HepG2 (cell line): ENCODE data around the gene EWSR1.

ENCODE experiments used
- ELF3 ChIP-seq: IDR thresholded peaks from 2 replicates; pipeline ENCODE4 v1.6.1; 2016; ENCODE audit warnings: missing genetic modification reagents, missing compliant biosample characterization
- EZH2 ChIP-seq: conservative IDR thresholded peaks from 2 replicates; pipeline ENCODE4 v1.6.1; 2012; ENCODE audit warnings: mild to moderate bottlenecking, low read depth, low read length, moderate library complexity
- MYC ChIP-seq: sonication (generic); formaldehyde crosslinking; IDR thresholded peaks from 2 replicates; pipeline ENCODE4 v1.9.0; 2021; ENCODE audit warnings: missing genetic modification reagents, borderline replicate concordance
- TF ChIP-seq, protein P1 (sequence below): sonication (generic); formaldehyde crosslinking; conservative IDR thresholded peaks from 2 replicates; pipeline ENCODE4 v1.4.0; 2020; ENCODE audit warnings: missing genetic modification reagents

DNA sequence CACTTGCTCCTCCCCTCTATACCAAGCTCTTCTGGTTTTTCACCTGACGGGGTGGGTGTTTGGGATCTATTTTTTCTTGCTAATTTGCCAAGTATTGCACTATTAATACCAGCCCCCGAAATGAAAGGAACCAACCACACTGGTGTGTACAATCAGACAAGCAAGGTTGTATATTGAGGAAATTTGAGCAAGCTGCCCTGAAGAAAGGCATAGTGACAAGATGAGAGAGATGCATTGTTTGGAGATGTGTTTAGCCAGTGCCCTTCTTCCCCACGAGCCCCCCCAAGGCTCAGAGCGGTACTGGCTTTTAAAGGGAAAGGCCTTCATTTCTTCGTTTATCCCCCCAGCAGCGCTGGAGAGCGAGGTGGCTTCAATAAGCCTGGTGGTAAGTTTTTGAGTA lies 23.1 kb downstream of the EWSR1 start:
- TF ChIP-seq EZH2 (no peak), MYC (no peak), ELF3 (no peak)
- TF ChIP-seq, protein P1, sequence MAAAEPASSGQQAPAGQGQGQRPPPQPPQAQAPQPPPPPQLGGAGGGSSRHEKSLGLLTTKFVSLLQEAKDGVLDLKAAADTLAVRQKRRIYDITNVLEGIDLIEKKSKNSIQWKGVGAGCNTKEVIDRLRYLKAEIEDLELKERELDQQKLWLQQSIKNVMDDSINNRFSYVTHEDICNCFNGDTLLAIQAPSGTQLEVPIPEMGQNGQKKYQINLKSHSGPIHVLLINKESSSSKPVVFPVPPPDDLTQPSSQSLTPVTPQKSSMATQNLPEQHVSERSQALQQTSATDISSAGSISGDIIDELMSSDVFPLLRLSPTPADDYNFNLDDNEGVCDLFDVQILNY (CRISPR knock-in tag): no peak
